Muscle of back (tissue), 11 donors: ENCODE measurements around the gene CHAC1. TPM values are rescaled to one million over a fixed set of nuclear protein-coding genes. Genes with fewer than 3 reads are reported as not detected.
"Not testable (repeated sequence)": the region's sequence is repeated elsewhere in the genome, so short reads cannot be mapped to it uniquely, and the experiment has no call there.

Source experiments
- DNase-seq, 3 donors: peaks; one replicate each; pipeline versions ENCODE4 v3.0.0 to v3.0.0-alpha.2; 2013
- polyA plus RNA-seq, 10 donors: library from polyadenylated mRNA; unstranded; fragments of 120-200 nt; gene quantifications; one replicate each; pipeline ENCODE4 v1.2.1, GENCODE V29; 2013; ENCODE audit not compliant: insufficient read length in 10 of 10

Gene CHAC1
- polyA plus RNA-seq, 10 donors, result 1.3 to 6.5 (median 3.1) TPM

GRCh38 chr15:40955930-40956540 lies 2.8 kb downstream of the CHAC1 start:
- DNase-seq, result no peak

DNA sequence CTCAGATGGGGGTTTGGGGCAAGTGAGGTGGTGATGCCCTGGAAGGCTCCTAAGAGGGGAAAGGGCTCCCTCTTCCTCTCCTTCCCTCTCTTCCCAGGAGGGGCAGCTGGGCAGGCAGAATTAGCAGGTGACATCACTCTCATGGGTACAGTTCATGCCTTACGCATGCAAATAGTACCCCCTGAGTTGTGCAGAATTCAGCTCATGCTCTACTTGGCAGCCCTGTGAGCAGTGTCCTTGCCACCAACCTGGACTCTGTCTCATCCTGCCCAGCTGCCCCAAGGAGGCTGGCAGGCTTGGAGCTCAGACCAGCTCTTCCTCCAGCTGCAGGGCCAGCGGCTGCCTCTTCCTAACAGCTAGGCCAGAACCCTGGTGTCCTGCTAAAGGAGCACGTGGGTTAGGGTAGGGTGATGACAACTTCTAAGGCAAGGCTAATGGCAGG lies 3.3 kb downstream of the CHAC1 start:
- no peak for DNase-seq

DNA sequence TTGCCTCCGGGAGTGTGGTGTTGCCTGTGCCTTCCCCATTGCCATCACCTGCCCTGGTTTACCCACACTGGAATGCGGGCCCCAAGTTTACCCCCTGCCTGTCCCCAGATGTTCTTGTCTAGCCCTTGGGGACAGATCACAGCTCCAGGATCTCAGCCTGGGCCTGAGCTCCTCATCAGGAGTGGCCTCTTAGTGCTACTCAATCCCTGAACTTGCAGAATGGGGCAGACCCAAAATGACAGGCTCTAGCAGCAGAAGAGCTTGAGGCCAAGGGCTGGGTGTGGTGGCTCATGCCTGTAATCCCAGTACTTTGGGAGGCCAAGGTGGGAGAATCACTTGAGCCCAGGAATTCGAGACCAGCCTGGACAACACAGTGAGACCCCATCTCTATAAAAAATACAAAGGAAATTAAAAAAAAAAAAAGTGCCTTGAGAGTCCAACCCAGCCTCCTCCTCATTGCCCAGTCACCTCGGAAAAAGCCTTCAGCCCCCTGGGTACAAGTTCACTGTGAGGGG lies 3.8 kb downstream of the CHAC1 start:
- DNase-seq, result no peak

DNA sequence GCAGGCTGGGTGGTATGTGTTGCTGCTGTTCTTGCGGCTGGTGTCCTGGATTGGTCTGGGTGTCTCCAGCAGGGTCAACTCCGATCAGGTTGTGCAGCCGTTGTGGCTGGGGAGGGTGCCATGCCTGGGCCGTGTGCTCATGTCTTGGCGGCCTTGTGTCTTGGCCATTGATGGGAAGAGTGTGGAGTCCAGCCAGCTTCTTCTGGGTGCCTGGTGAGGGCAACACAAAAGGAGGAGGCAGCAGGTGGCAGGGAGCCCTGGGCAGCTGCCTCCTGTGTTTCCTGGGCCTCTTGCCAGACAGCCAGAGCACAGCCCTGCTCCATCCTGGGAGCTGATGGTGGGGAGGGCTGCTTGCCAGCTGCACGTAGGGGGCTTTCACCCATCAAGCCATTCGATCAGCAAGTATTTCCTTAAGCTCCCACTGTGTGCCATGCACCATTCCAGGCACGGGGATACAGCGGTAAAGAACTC lies 4.3 kb downstream of the CHAC1 start:
- DNase-seq, result peak; percentile 69 to 71 (median 70)

- peak in 2 of 3 donors; percentile 37 to 52 for DNase-seq
Measured at GRCh38 chr15:40958146-40958545, 4.9 kb downstream of the CHAC1 start.

DNA sequence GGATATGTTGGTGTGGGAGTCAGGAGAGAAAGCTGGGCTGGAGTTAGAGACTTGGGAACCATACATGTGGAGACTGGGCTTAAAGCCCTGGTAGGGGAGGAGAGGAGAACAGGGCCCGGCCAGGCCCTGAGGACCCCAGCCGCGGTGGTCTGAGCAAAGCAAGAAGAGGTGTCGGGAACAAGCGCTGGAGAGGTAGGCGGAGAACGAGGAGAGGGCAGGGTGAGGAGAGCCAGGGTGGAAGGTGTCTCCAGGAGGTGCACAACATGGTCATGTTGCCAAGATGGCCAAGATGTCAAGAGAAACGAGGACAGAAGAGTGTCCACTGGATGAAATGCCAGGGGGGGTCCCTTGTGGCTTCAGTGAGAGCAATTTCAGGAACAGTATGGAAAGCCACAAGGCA lies 5.5 kb downstream of the CHAC1 start:
- no peak for DNase-seq

- no peak for DNase-seq
Measured at GRCh38 chr15:40959331-40960141, 6.3 kb downstream of the CHAC1 start.

- DNase-seq, result no peak
Measured at GRCh38 chr15:40960151-40960885, 7.0 kb downstream of the CHAC1 start.

GRCh38 chr15:40960925-40961324 lies 7.7 kb downstream of the CHAC1 start:
- DNase-seq, result no peak

DNA sequence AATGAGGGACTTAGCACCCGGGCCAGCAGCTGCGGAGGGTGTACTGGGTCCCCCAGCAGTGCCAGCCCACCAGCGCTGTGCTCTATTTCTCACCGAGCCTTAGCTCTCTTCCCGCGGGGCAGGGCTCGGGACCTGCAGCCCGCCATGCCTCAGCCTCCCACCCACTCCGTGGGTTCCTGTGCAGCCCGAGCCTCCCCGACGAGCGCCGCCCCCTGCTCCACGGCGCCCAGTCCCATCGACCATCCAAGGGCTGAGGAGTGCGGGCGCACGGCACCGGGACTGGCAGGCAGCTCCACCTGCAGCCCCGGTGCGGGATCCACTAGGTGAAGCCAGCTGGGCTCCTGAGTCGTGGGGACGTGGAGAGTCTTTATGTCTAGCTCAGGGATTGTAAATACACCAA lies 8.5 kb downstream of the CHAC1 start:
- DNase-seq, result not testable (repeated sequence)

DNA sequence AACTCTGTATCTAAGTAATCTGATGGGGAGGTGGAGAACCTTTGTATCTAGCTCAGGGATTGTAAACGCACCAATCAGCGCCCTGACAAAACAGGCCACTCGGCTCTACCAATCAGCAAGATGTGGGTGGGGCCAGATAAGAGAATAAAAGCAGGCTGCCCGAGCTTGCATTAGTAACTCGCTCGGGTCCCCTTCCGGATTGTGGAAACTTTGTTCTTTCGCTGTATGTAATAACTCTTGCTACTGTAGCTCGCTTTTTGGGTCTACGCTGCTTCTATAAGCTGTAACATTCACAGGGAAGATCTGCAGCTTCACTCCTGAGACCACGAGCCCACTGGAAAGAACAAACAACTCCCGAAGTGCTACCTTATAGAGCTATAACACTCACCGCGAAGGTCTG lies 9.0 kb downstream of the CHAC1 start:
- not testable (repeated sequence) for DNase-seq

DNA sequence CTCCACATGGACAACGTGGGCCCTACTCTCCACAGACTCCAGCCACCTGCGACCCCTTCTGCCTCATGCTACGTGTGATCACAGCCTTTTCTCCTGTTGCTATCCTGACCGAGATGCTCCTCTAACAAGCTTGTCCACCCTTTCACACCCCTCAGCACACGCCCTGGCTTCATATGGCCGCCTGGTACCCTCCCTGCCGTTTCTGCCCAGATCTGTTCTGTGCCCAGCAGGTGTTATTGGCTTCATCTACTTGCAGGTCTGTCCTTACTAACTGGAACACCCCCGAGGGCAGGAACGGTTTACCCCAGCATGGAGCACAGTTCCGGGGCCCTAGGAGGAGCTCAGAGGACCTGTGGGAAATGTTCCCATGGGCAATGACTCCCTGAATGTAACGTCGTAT lies 9.9 kb downstream of the CHAC1 start:
- DNase-seq, result no peak

- DNase-seq, result no peak
Measured at GRCh38 chr15:40964006-40964405, 10.7 kb downstream of the CHAC1 start.

DNA sequence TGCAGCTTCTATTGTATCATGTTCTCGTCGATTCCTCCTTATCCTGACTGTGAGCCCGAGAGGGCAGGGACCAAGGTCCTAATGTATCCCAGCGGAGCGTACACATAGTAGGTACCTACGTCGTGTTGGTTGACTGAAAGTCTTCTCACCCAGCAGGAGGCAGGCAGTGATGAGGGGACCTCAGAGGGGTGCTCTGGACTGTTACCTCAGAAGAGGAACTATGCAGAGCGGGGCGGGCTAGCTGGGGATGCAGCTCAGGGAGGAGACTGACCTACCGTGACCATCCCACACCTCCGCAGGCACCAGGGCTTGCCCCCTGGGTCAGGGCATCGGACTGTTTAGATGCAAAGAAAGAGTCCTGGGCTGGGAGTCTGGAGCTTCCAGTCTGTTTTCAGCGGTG lies 11.4 kb downstream of the CHAC1 start:
- no peak for DNase-seq

GRCh38 chr15:40968290-40969085 lies 15.2 kb downstream of the CHAC1 start:
- DNase-seq, result no peak

GRCh38 chr15:40969363-40969762 lies 16.1 kb downstream of the CHAC1 start:
- DNase-seq, result no peak

GRCh38 chr15:40974879-40975278 lies 21.6 kb downstream of the CHAC1 start:
- DNase-seq, result no peak

DNA sequence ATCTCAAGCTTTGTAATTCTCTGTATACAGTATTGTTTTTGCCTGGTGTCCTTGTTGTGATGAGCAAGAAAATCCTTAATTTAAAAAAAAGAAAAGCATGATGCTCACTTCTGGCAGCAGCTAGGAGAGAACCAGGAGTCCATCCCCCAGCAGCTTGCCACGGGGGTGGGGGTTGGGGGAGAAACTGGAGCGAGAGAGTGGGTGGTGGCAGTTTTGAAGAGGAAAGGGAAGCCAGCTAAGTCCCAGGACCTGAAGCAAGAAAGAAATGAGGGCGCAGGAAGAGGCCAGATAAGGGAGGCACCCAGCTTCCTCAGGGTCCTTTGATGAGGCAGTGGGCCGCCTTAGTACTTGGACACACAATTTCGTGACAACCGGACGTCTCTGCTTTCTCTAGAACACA lies 23.5 kb downstream of the CHAC1 start:
- DNase-seq, result no peak

GRCh38 chr15:40978141-40978540 lies 24.9 kb downstream of the CHAC1 start:
- no peak for DNase-seq

DNA sequence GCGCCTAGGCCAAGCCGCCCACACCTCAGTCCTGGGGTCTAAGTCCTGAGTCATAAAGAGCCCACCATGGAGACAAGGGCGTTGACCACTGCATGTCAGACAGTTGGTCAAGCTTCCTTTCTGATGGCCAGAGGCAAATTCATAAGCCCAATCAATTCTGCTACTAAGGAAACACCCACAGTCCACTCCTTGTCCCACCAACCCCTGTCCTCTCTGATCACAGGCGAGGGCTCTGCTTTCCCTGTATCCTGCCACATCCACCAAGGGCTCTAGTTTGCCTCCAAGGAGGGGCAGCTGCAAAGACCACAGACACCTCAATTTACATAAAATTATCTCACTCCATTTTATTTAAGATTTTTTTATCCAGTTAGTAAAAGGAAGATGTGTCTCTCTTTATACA lies 25.3 kb downstream of the CHAC1 start:
- DNase-seq, result no peak

DNA sequence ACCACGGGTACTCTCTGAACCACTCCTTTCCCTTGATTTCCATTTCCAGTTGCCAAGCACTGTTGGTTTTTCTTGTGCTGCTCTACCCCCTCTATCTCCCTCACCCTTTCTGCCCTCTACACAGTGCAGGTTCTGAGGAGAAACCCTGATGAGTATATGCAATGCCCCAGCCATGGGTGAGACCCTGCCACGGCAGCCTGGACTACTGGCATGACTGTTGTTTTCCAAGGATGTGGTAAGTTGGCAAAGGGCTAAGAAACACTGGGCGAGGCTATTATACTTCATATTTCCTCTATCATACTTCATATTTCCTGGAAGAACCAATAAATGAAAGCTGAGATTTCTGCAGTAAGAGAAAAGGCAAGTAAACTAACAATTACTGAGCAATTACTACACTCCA lies 27.9 kb downstream of the CHAC1 start:
- DNase-seq, result no peak

DNA sequence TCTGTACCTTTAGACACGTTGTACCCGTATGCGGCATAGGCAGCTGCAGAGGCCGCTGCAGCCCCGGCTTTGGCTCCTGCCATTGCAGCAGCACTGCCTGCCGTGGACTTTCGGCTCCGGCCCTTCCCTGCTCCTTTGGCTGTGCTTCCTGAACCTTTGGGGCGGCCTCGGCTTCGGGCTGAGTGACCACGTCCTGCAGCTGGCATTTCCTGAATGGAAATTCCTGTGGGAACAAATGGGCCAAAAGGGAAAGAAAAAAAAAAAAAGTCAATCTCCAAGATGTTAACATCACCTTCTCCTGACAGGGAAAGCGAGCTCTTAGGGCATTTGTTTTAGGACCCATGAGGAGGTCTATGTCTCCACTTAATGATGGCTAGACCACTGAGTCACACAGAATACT lies 29.6 kb downstream of the CHAC1 start:
- DNase-seq, result no peak
